CD4-positive, alpha-beta T cell treated with Interleukin-1 beta for 1 hour (primary cell): ENCODE results near the gene SPANXA2.
"Not testable (repeated sequence)": the region's sequence is repeated elsewhere in the genome, so short reads cannot be mapped to it uniquely, and the experiment has no call there.

ENCODE experiments used
- DNase-seq, 2 donors: peaks; one replicate each; pipeline ENCODE4 v3.0.0-alpha.2; 2020 to 2022

SPANXA2 gene

GRCh38 chrX:141589408-141589807 is at the start of gene SPANXA2:
SPANXA2 (plus strand) TSS chrX:141589708; CDS start chrX:141589768, 60 bp downstream.
- not testable (repeated sequence) for DNase-seq

DNA sequence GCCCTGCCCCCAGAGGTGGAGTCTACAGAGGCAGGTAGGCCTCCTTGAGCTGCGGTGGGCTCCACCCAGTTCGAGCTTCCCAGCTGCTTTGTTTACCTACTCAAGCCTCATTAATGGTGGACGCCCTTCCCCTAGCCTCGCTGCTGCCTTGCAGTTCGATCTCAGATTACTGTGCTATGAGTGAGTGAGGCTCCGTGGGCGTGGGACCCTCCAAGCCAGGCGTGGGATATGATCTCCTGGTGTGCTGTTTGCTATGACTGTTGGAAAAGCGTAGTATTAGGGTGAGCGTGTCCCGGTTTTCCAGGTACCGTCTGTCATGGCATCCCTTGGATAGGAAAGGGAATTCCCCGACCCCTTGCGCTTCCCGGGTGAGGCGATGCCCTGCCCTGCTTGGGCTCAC is 47.0 kb upstream of the SPANXA2 start:
- DNase-seq, result not testable (repeated sequence)

GRCh38 chrX:141584638-141585037 is 4.9 kb upstream of the SPANXA2 start, which contains the start of gene SPANXA1:
SPANXA1 (minus strand) TSS chrX:141584738; CDS start chrX:141584678, 60 bp downstream.
- not testable (repeated sequence) for DNase-seq

GRCh38 chrX:141609111-141609510 is 19.6 kb downstream of the SPANXA2 start:
- DNase-seq, result no peak

DNA sequence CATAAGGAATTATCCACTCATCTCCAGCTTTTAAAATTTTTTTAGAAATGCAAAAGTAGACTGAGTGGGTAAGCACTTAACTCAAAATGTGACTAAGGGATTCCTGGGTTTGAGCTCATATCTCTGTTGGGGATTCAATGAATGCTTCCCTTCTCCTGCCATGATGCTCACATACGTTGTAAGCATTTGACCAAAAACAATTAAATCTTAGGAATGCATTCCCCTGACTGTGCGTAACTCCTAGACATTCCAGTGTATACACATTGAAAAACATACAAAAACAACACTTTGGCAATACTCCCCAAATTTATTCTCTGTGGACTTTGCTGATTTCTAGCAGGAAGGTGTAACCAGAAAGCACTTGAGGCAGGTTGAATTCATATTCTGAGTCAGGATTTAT is 29.8 kb downstream of the SPANXA2 start:
- DNase-seq, result no peak

GRCh38 chrX:141632124-141632523 is 42.6 kb downstream of the SPANXA2 start:
- no peak for DNase-seq

DNA sequence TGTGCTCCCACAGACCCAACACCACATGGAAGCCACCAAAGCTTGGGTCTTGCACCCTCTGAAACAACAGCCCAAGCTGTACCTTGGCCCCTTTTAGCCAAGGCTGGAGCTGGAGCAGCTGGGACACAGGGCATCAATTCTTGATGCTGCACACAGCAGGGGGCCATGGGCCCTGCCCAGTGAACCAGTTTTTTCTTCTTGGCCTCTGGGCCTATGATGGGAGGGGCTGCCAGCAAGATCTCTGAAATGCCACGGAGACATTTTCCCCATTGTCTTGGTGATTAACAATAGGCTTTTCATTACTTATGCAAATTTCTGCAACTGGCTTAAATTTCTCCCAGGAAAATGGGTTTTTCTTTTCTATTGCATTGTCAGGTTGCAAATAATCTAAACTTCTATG is 49.0 kb downstream of the SPANXA2 start:
- no peak for DNase-seq
